GM20431 (cell line): ENCODE data around the gene CLEC10A.

Experiments
- in situ Hi-C: fragments of 300-500 bp; cut with MseI, MboI; formaldehyde crosslinking; loops from one replicate; pipeline ENCODE4 v1.15.0; 2020; ENCODE audit warnings: low sequenced_read_pairs; ENCODE audit not compliant: unreplicated experiment

The CLEC10A gene

DNA sequence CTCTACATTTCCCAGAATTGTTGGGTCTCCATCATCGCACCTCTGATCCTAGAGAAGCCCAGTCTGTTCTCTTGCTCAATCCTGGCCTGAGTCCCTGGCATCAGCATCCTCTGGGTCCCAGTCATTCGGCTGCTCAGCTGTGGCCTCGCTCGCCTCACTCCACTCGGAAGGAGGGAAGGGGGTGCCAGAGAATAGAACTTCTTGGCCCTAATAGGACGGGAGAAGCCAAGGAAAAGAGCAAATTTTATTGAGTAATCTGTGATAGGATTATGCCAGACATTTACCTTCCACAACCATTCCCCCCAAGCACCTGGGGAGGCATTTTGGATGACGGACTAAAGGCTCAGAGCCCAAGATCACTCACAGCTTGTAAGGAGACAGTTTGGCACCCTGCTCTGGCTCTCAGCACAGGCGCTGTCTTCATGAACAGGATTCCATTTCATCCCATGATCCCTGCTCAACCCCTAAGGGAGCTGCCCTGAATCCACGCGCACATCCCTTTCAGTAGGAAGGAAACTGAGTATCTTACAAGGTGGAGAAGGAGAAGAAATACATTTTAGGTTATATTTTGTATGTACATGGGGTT is 498 bp upstream of the CLEC10A start:
- in situ Hi-C loops, result no loop called here

DNA sequence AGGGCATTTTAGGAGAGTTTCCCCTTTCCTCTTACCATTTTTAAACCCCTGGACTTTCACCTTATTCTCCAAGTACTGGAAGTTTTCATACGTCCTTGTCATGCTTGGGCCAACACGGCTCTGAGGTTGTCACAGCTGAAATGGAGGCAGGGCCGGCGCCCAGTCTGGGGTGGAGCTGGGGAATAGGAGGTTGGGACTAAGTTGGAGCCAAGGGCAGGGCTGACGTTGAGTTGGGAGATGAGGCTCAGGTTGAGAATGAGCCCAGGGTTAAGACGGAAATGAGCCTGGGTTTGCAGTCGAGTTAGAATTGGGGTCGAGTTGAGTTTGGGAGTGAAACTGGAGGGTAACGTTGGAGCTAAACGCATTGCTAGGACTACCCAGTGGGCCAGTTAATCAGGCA is 1.3 kb downstream of the CLEC10A start:
- in situ Hi-C loops, result no loop called here

- in situ Hi-C loops, result no loop called here
These were observed 2.0 kb downstream of the CLEC10A start for GRCh38 chr17:7077911-7078546.

DNA sequence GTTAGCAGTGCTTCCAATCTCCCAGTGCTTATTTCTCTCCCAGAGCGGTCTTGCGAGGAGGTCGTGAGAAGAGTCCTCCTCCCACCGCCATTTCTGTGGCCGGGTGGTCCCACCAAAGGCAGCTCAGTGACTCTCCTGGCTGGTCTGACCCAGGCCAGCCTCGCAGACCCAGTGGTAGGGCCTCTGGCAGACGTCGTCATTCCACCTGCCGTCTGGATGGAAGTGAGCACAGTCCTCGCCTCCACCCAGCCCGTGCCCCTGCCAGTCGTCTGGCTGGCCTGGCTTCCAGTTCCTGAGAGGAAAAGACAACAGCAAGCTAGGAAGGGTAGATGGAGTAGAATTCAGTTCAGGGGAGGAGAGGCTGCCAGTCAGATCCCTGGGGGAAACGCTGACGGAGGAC is 5.1 kb downstream of the CLEC10A start:
- in situ Hi-C loops, result loop anchor here (25.0 kb wide), 1 partner anchor 212 kb away; the partner anchor contains the start of genes SLC2A4 and YBX2

- in situ Hi-C loops, result loop anchor here (25.0 kb wide), 1 partner anchor 215 kb away; the partner anchor contains the start of genes SLC2A4 and YBX2
These were observed 7.6 kb downstream of the CLEC10A start for GRCh38 chr17:7072406-7072805.

DNA sequence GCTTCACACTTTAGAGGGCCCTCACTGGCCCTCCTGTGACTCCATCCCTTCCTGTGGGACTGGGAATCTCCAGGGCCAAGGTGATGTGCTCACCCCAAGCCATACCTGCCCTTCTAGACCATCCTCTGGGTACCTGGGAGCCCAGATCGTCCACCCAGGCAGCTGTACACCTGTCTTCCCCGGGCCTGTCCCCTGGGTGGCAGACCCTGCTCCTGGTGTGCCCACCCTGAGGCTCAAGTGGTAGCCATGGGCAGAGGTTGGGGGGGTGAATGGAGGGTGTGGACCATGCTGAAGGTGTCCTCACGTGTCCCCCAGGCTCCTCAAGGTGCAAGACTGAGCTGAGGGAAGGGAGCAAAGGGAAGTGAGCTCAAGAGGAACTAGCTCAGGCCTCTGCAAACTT is 9.3 kb downstream of the CLEC10A start:
- in situ Hi-C loops, result loop anchor here (25.0 kb wide), 1 partner anchor 217 kb away; the partner anchor contains the start of genes SLC2A4 and YBX2

DNA sequence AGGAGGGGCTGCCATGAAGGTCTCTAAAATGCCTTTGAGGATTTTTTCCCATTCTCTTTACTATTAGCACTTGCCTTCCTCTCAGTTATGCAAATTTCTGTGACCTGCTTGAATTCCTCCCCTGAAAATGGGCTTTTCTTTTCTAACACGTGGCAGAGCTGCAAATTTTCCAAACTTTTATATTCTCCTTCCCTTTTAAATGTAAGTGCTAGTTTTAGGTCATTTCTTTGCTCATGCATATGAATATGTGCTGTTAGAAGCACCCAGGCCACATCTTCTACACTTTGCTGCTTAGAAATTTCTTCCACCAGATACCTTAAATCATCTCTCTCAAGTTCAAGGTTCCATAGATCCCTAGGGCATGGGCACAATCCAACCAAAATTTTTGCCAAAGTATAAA is 11.8 kb downstream of the CLEC10A start:
- in situ Hi-C loops, result loop anchor here (25.0 kb wide), 1 partner anchor 219 kb away; the partner anchor contains the start of genes SLC2A4 and YBX2

GRCh38 chr17:7067198-7067597 is 12.9 kb downstream of the CLEC10A start:
- in situ Hi-C loops, result loop anchor here (25.0 kb wide), 1 partner anchor 220 kb away; the partner anchor contains the start of genes SLC2A4 and YBX2

DNA sequence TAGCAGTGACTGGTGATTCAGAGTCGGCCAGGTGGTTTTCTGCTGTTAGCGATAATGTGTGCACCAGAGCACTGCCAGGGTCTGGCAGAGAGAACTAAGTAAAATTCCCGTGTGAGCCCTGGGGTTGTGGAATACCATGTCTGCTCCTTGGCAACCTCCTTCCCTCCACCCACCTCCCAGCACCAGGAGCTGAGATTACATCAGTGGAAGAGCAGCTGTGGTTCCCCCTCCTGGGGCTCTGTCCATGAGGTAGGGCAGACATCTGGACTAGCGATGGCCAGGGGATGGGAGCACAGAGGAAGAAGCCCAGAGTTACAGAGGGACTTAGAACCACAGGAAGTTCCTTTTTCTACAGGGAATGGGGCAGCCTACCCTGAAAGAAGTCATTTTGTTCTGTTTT is 15.8 kb downstream of the CLEC10A start:
- in situ Hi-C loops, result loop anchor here (25.0 kb wide), 1 partner anchor 223 kb away; the partner anchor contains the start of genes SLC2A4 and YBX2

- in situ Hi-C loops, result loop anchor here (25.0 kb wide), 1 partner anchor 224 kb away; the partner anchor contains the start of genes SLC2A4 and YBX2
These were observed 16.4 kb downstream of the CLEC10A start for GRCh38 chr17:7063518-7064094.

GRCh38 chr17:7060165-7060891 is 19.7 kb downstream of the CLEC10A start:
- in situ Hi-C loops, result loop anchor here (25.0 kb wide), 1 partner anchor 227 kb away; the partner anchor contains the start of genes SLC2A4 and YBX2

- in situ Hi-C loops, result loop anchor here (25.0 kb wide), 1 partner anchor 228 kb away; the partner anchor contains the start of genes SLC2A4 and YBX2
These were observed 21.1 kb downstream of the CLEC10A start for GRCh38 chr17:7058831-7059447.

DNA sequence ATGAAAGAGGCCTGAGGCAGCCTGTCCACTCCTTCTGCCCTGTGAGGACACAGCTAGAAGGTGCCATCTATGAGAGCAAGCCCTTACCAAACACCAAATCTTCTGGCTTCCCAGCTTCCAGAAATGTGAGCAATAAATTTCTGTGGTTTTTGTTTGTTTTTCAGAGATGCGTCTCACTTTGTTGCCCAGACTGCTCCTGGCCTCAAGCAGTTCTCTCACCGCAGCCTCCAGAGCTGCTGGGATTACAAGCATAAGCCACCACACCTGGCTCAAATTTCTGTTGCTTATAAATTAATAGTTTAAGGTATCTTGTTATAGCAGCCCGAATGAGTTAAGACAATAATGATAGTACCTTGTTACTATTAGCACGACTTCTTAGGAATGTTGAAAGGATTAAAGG is 23.7 kb downstream of the CLEC10A start:
- in situ Hi-C loops, result loop anchor here (25.0 kb wide), 1 partner anchor 231 kb away; the partner anchor contains the start of genes SLC2A4 and YBX2

DNA sequence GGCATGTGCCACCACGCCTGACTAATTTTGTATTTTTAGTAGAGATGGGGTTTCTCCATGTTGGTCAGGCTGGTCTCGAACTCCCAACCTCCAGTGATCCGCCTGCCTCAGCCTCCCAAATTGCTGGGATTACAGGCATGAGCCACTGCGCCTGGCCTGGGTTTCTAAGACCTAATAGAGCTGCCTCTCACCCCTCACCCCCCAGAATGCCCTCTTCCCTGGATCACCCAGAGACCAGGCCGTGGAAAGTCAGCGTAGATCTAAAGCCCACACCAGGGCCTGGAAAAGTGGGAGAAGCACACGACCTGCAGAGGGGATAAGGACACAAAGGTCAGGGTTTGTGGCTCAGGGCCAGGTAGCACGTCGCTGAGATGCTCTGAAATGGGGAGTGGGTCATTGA is 29.5 kb downstream of the CLEC10A start:
- in situ Hi-C loops, result loop anchor here (5.0 to 25.0 kb wide), 2 partner anchors 87 to 237 kb away; partner anchors contain the start of genes SLC2A4 and YBX2

DNA sequence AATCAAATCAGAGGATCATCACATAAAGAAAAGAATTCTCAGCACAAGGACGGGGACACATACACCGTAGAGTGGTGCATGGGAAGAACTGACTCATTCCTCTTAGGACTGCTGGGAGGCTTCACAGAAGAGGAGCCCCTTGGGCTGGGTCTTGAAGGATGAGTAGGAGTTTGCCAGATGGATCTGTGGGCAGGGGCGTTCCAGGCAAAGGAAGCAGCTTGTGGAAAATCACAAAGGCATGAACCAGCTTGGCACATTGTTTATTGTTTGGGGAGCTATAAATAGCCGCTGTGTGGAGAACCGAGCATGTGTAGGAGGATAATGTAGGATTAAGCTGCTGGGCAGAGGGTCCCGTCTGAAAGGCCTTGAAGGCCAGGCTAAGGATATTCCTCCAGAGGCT is 31.1 kb downstream of the CLEC10A start:
- in situ Hi-C loops, result loop anchor here (25.0 kb wide), 1 partner anchor 538 kb away; the partner anchor contains the start of genes CD68, MPDU1 and SOX15

DNA sequence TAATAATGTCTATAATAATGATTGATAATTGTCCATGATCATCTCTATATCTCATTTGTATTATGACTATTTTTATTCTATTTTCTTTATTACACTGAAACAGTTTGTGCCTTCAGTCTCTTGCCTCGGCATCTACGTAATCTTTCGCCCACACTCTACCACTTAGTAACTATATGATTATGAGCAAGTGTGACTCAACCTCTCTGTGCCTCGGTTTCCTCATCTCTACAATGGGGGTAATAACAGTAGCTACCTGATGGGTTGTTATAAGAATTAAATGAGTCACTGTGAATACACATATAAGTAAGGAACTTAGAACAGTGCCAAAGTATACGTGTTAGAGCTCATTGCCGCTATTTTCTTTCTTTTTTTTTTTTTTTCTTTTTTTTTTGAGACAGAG is 32.5 kb downstream of the CLEC10A start:
- in situ Hi-C loops, result loop anchor here (25.0 kb wide), 1 partner anchor 540 kb away; the partner anchor contains the start of genes CD68, MPDU1 and SOX15

GRCh38 chr17:7046725-7047397 is 33.2 kb downstream of the CLEC10A start:
- in situ Hi-C loops, result loop anchor here (25.0 kb wide), 1 partner anchor 540 kb away; the partner anchor contains the start of genes CD68, MPDU1 and SOX15

- in situ Hi-C loops, result loop anchor here (25.0 kb wide), 1 partner anchor 541 kb away; the partner anchor contains the start of genes CD68, MPDU1 and SOX15
These were observed 33.8 kb downstream of the CLEC10A start for GRCh38 chr17:7046127-7046724.
